H1 (cell line): ENCODE data around the gene GTPBP6. TPM values are rescaled to one million over a fixed set of nuclear protein-coding genes. Genes with fewer than 3 reads are reported as not detected.

Experiments used
- EP300 ChIP-seq, 2 experiments: IDR thresholded peaks; 1 replicate in 1 of 2; 2 replicates in 1 of 2; pipeline ENCODE4 v1.6.1; 2011 to 2012; ENCODE audit warnings: low read depth in 2 of 2, low read length in 2 of 2, mild to moderate bottlenecking in 2 of 2, borderline replicate concordance in 1 of 2, inconsistent platforms in 1 of 2, moderate library complexity in 1 of 2
- EZH2 ChIP-seq: fragments of 200-600 bp; sonication (generic); IDR thresholded peaks from 2 replicates; pipeline ENCODE4 v1.7.1; 2012; ENCODE audit warnings: low read depth, mild to moderate bottlenecking, moderate library complexity, low read length, inconsistent platforms; ENCODE audit not compliant: severe bottlenecking
- GABPA ChIP-seq: IDR thresholded peaks from 2 replicates; pipeline ENCODE4 v1.6.1; 2011; ENCODE audit warnings: mild to moderate bottlenecking, low read length, moderate library complexity, borderline replicate concordance; ENCODE audit not compliant: insufficient read depth
- MAFK ChIP-seq: IDR thresholded peaks from 2 replicates; pipeline ENCODE4 v1.6.1; 2012; ENCODE audit warnings: low read depth, mild to moderate bottlenecking, improper control_type of control experiment, low read length
- MAX ChIP-seq: IDR thresholded peaks from 2 replicates; pipeline ENCODE4 v1.6.1; 2012; ENCODE audit warnings: inconsistent platforms
- PHF8 ChIP-seq: fragments of 200-600 bp; sonication (generic); conservative IDR thresholded peaks from 2 replicates; pipeline ENCODE4 v1.7.1; 2012; ENCODE audit warnings: low read depth, mild to moderate bottlenecking, inconsistent platforms, low read length, moderate library complexity
- POLR2AphosphoS5 ChIP-seq: IDR thresholded peaks from 2 replicates; pipeline ENCODE4 v1.6.1; 2011; ENCODE audit warnings: low read depth, low read length
- SIRT6 ChIP-seq: IDR thresholded peaks from one replicate; pipeline ENCODE4 v1.7.1; 2012; ENCODE audit warnings: low read length, inconsistent platforms
- SRF ChIP-seq: IDR thresholded peaks from 2 replicates; pipeline ENCODE4 v1.6.1; 2011; ENCODE audit warnings: mild to moderate bottlenecking, low read depth, low read length, moderate library complexity
- TBP ChIP-seq: IDR thresholded peaks from 2 replicates; pipeline ENCODE4 v1.6.1; 2011; ENCODE audit warnings: low read depth, low read length, improper control_type of control experiment
- polyA plus RNA-seq, 7 experiments: library from polyadenylated mRNA; depleted of rRNA in 3 of 7; stranded (reverse) in 5 of 7; unstranded in 2 of 7; fragments of >200 nt in 5 of 7; fragments of 200-250 nt in 2 of 7; gene quantifications; 1 replicate in 5 of 7; 2 replicates in 1 of 7; 4 replicates in 1 of 7; pipeline versions ENCODE4 v1.2.1 to v1.2.3, GENCODE V29; 2011 to 2013; ENCODE audit warnings: missing spikeins in 2 of 7, mixed read lengths in 2 of 7
- total RNA-seq: library from RNA; stranded (reverse); fragmentation: NEBNext Ultra II Directional; extraction: Animal tissue kit (Norgen Biotek cat#: 25700); gene quantifications from 2 replicates; pipeline ENCODE4 v1.2.1, GENCODE V29; 2021
- TF ChIP-seq, protein P1 (sequence below): fragments of 300-600 bp; sonication (generic); IDR thresholded peaks from 2 replicates; pipeline ENCODE4 v1.7.1; 2012; ENCODE audit warnings: low read length, moderate library complexity, mild to moderate bottlenecking, inconsistent platforms; ENCODE audit not compliant: insufficient replicate concordance

GTPBP6 gene
- total and polyA plus RNA-seq, 2 of the 8 experiments (the other 6 are each of a cell fraction or from before 2014, with no cell fraction given), result 33.9 to 57.1 TPM

- TF ChIP-seq, protein P1, sequence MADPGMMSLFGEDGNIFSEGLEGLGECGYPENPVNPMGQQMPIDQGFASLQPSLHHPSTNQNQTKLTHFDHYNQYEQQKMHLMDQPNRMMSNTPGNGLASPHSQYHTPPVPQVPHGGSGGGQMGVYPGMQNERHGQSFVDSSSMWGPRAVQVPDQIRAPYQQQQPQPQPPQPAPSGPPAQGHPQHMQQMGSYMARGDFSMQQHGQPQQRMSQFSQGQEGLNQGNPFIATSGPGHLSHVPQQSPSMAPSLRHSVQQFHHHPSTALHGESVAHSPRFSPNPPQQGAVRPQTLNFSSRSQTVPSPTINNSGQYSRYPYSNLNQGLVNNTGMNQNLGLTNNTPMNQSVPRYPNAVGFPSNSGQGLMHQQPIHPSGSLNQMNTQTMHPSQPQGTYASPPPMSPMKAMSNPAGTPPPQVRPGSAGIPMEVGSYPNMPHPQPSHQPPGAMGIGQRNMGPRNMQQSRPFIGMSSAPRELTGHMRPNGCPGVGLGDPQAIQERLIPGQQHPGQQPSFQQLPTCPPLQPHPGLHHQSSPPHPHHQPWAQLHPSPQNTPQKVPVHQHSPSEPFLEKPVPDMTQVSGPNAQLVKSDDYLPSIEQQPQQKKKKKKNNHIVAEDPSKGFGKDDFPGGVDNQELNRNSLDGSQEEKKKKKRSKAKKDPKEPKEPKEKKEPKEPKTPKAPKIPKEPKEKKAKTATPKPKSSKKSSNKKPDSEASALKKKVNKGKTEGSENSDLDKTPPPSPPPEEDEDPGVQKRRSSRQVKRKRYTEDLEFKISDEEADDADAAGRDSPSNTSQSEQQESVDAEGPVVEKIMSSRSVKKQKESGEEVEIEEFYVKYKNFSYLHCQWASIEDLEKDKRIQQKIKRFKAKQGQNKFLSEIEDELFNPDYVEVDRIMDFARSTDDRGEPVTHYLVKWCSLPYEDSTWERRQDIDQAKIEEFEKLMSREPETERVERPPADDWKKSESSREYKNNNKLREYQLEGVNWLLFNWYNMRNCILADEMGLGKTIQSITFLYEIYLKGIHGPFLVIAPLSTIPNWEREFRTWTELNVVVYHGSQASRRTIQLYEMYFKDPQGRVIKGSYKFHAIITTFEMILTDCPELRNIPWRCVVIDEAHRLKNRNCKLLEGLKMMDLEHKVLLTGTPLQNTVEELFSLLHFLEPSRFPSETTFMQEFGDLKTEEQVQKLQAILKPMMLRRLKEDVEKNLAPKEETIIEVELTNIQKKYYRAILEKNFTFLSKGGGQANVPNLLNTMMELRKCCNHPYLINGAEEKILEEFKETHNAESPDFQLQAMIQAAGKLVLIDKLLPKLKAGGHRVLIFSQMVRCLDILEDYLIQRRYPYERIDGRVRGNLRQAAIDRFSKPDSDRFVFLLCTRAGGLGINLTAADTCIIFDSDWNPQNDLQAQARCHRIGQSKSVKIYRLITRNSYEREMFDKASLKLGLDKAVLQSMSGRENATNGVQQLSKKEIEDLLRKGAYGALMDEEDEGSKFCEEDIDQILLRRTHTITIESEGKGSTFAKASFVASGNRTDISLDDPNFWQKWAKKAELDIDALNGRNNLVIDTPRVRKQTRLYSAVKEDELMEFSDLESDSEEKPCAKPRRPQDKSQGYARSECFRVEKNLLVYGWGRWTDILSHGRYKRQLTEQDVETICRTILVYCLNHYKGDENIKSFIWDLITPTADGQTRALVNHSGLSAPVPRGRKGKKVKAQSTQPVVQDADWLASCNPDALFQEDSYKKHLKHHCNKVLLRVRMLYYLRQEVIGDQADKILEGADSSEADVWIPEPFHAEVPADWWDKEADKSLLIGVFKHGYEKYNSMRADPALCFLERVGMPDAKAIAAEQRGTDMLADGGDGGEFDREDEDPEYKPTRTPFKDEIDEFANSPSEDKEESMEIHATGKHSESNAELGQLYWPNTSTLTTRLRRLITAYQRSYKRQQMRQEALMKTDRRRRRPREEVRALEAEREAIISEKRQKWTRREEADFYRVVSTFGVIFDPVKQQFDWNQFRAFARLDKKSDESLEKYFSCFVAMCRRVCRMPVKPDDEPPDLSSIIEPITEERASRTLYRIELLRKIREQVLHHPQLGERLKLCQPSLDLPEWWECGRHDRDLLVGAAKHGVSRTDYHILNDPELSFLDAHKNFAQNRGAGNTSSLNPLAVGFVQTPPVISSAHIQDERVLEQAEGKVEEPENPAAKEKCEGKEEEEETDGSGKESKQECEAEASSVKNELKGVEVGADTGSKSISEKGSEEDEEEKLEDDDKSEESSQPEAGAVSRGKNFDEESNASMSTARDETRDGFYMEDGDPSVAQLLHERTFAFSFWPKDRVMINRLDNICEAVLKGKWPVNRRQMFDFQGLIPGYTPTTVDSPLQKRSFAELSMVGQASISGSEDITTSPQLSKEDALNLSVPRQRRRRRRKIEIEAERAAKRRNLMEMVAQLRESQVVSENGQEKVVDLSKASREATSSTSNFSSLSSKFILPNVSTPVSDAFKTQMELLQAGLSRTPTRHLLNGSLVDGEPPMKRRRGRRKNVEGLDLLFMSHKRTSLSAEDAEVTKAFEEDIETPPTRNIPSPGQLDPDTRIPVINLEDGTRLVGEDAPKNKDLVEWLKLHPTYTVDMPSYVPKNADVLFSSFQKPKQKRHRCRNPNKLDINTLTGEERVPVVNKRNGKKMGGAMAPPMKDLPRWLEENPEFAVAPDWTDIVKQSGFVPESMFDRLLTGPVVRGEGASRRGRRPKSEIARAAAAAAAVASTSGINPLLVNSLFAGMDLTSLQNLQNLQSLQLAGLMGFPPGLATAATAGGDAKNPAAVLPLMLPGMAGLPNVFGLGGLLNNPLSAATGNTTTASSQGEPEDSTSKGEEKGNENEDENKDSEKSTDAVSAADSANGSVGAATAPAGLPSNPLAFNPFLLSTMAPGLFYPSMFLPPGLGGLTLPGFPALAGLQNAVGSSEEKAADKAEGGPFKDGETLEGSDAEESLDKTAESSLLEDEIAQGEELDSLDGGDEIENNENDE, result no peak
- TF ChIP-seq MAFK, result no peak
- no peak for TF ChIP-seq GABPA
- TF ChIP-seq EZH2, result no peak
- no peak for TF ChIP-seq EP300 (IDR thresholded peaks at IDR 0.05; ENCODE audit: borderline replicate concordance in 1 of 2, low read depth in 2 of 2, low read length in 2 of 2)
- no peak for TF ChIP-seq TBP
- TF ChIP-seq POLR2AphosphoS5, result no peak
- TF ChIP-seq SRF, result no peak
- TF ChIP-seq SIRT6, result no peak
- TF ChIP-seq PHF8, result no peak
- TF ChIP-seq MAX, result no peak
These were observed 49.3 kb upstream of the GTPBP6 start (continued) for GRCh38 chrX:367866-368265.
